GM23338 (cell line): ENCODE results near the gene KCNH8. TPM values are rescaled to one million over a fixed set of nuclear protein-coding genes. Genes with fewer than 3 reads are reported as not detected.

Source experiments
- ATAC-seq: fragments of 200-7000 bp; cut with Tn5 transposase; 3 replicates; pipeline ENCODE4 v1.9.1; 2020
- DNase-seq: peaks from one replicate; pipeline ENCODE4 v3.0.0-alpha.2; 2015; ENCODE audit warnings: low spot score
- H2AFZ ChIP-seq: fragments of 200-600 bp; sonication (generic); 2 replicates; pipeline ENCODE4 v1.8.0; 2016; ENCODE audit warnings: antibody characterized with exemption, mild to moderate bottlenecking, moderate library complexity
- H3F3A ChIP-seq: fragments of 200-600 bp; sonication (generic); replicated peaks from 2 replicates; pipeline ENCODE4 v1.8.0; 2017; ENCODE audit warnings: antibody characterized with exemption, mixed run types, low read depth
- H3K27ac ChIP-seq: fragments of 200-600 bp; sonication (generic); 2 replicates; pipeline ENCODE4 v1.6.1; 2016; ENCODE audit warnings: low read depth
- H3K27me3 ChIP-seq: fragments of 200-600 bp; sonication (generic); 2 replicates; pipeline ENCODE4 v1.8.0; 2016; ENCODE audit warnings: mild to moderate bottlenecking, mixed run types, moderate library complexity; ENCODE audit not compliant: insufficient read depth
- H3K36me3 ChIP-seq: fragments of 200-600 bp; sonication (generic); 2 replicates; pipeline ENCODE4 v1.8.0; 2016; ENCODE audit warnings: mild to moderate bottlenecking; ENCODE audit not compliant: insufficient read depth
- H3K4me1 ChIP-seq: fragments of 200-600 bp; sonication (generic); 2 replicates; pipeline ENCODE4 v1.8.0; 2016; ENCODE audit warnings: mild to moderate bottlenecking, moderate library complexity; ENCODE audit not compliant: insufficient read depth
- H3K4me2 ChIP-seq: fragments of 200-600 bp; sonication (generic); 2 replicates; pipeline ENCODE4 v1.7.1; 2017; ENCODE audit warnings: mixed run types
- H3K4me3 ChIP-seq: fragments of 200-600 bp; sonication (generic); 2 replicates; pipeline ENCODE4 v1.6.1; 2016; ENCODE audit warnings: mixed run types
- H3K79me2 ChIP-seq: fragments of 200-600 bp; sonication (generic); replicated peaks from 2 replicates; pipeline ENCODE4 v1.8.0; 2017; ENCODE audit warnings: mild to moderate bottlenecking; ENCODE audit not compliant: insufficient read depth
- H3K9me2 ChIP-seq: fragments of 200-600 bp; sonication (generic); 2 replicates; pipeline ENCODE4 v1.8.0; 2017; ENCODE audit not compliant: insufficient read depth
- H4K20me1 ChIP-seq: fragments of 200-600 bp; sonication (generic); replicated peaks from 2 replicates; pipeline ENCODE4 v1.8.0; 2017; ENCODE audit warnings: mild to moderate bottlenecking; ENCODE audit not compliant: insufficient read depth
- H3K27ac Mint-ChIP-seq: 2 replicates; pipeline ENCODE4 v1.8.0; 2020; ENCODE audit warnings: inconsistent platforms, mild to moderate bottlenecking, moderate library complexity, mixed read lengths
- H3K27me3 Mint-ChIP-seq: 3 replicates; pipeline ENCODE4 v1.8.0; 2022; ENCODE audit warnings: low read depth, mild to moderate bottlenecking, moderate library complexity, mixed read lengths, inconsistent platforms; ENCODE audit not compliant: insufficient read depth, poor library complexity
- H3K36me3 Mint-ChIP-seq: 3 replicates; pipeline ENCODE4 v1.8.0; 2021; ENCODE audit warnings: low read depth, mild to moderate bottlenecking, inconsistent platforms, moderate library complexity, mixed read lengths
- H3K4me1 Mint-ChIP-seq: 3 replicates; pipeline ENCODE4 v1.8.0; 2020; ENCODE audit warnings: mild to moderate bottlenecking, inconsistent platforms, mixed read lengths
- H3K4me3 Mint-ChIP-seq: 3 replicates; pipeline ENCODE4 v1.8.0; 2021; ENCODE audit warnings: moderate library complexity, mild to moderate bottlenecking, inconsistent platforms, mixed read lengths
- H3K9me3 Mint-ChIP-seq: 3 replicates; pipeline ENCODE4 v1.8.0; 2020; ENCODE audit warnings: moderate library complexity, mild to moderate bottlenecking, inconsistent platforms, mixed read lengths
- CREB1 ChIP-seq: fragments of 250-450 bp; sonication (Bioruptor Pico); IDR thresholded peaks from 2 replicates; pipeline ENCODE4 v1.5.0; 2020; ENCODE audit warnings: low read depth, mild to moderate bottlenecking, moderate library complexity
- JUNB ChIP-seq: IDR thresholded peaks from one replicate; pipeline ENCODE4 v1.6.1; 2016; ENCODE audit warnings: antibody characterized with exemption; ENCODE audit not compliant: unreplicated experiment
- ZNF331 ChIP-seq: fragments of 250-450 bp; sonication (Bioruptor Pico); IDR thresholded peaks from 2 replicates; pipeline ENCODE4 v1.5.0; 2020; ENCODE audit warnings: low read depth, mild to moderate bottlenecking, moderate library complexity
- polyA plus RNA-seq: library from polyadenylated mRNA; unstranded; fragments of >200 nt; fragmentation: Nextera tagmentation; extraction: Ambion mirVana; gene quantifications from 2 replicates; pipeline ENCODE4 v1.2.1, GENCODE V29; 2016
- total RNA-seq: library from RNA; depleted of rRNA; stranded (reverse); fragments of >200 nt; shearing (Covaris generic); gene quantifications from 2 replicates; pipeline ENCODE4 v1.2.3, GENCODE V29; 2014
- TF ChIP-seq, protein P1 (sequence below): fragments of 250-450 bp; sonication (Bioruptor Pico); IDR thresholded peaks from 2 replicates; pipeline ENCODE4 v1.5.0; 2020; ENCODE audit warnings: mild to moderate bottlenecking, moderate library complexity
- TF ChIP-seq, protein P2 (sequence below): IDR thresholded peaks from 2 replicates; pipeline ENCODE4 v1.6.1; 2016; ENCODE audit warnings: antibody characterized with exemption
- TF ChIP-seq, protein P3 (sequence below), 2 experiments: fragments of 200-600 bp in 1 of 2; sonication (generic) in 1 of 2; conservative IDR thresholded peaks; 2 replicates each; pipeline versions ENCODE4 v1.5.1 to v1.6.1; 2016 to 2017; ENCODE audit warnings: antibody characterized with exemption in 2 of 2, low read depth in 2 of 2, mild to moderate bottlenecking in 2 of 2, moderate library complexity in 1 of 2

KCNH8 gene
- total and polyA plus RNA-seq, 2 experiments from 2014 or later = 1.3 to 3.4 TPM

DNA sequence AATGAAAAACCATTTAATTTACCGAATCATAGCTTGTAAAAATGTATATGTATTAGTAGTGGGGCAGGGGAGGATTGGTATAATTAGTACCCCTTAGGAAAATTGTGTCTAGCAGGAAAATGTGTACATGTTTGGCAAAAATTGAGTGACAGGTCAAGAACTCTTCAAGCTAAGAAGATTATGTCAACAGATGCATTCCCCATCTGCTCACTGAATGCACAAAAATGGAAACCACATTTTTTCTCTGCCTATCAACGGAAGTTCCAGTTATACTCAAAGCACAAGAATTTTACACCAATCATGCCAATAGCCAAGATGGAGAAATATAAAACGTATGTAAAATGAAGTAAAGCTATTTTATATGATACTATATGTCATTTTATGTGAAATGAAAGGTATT lies 377.8 kb downstream of the KCNH8 start (continued):
- TF ChIP-seq, protein P1, sequence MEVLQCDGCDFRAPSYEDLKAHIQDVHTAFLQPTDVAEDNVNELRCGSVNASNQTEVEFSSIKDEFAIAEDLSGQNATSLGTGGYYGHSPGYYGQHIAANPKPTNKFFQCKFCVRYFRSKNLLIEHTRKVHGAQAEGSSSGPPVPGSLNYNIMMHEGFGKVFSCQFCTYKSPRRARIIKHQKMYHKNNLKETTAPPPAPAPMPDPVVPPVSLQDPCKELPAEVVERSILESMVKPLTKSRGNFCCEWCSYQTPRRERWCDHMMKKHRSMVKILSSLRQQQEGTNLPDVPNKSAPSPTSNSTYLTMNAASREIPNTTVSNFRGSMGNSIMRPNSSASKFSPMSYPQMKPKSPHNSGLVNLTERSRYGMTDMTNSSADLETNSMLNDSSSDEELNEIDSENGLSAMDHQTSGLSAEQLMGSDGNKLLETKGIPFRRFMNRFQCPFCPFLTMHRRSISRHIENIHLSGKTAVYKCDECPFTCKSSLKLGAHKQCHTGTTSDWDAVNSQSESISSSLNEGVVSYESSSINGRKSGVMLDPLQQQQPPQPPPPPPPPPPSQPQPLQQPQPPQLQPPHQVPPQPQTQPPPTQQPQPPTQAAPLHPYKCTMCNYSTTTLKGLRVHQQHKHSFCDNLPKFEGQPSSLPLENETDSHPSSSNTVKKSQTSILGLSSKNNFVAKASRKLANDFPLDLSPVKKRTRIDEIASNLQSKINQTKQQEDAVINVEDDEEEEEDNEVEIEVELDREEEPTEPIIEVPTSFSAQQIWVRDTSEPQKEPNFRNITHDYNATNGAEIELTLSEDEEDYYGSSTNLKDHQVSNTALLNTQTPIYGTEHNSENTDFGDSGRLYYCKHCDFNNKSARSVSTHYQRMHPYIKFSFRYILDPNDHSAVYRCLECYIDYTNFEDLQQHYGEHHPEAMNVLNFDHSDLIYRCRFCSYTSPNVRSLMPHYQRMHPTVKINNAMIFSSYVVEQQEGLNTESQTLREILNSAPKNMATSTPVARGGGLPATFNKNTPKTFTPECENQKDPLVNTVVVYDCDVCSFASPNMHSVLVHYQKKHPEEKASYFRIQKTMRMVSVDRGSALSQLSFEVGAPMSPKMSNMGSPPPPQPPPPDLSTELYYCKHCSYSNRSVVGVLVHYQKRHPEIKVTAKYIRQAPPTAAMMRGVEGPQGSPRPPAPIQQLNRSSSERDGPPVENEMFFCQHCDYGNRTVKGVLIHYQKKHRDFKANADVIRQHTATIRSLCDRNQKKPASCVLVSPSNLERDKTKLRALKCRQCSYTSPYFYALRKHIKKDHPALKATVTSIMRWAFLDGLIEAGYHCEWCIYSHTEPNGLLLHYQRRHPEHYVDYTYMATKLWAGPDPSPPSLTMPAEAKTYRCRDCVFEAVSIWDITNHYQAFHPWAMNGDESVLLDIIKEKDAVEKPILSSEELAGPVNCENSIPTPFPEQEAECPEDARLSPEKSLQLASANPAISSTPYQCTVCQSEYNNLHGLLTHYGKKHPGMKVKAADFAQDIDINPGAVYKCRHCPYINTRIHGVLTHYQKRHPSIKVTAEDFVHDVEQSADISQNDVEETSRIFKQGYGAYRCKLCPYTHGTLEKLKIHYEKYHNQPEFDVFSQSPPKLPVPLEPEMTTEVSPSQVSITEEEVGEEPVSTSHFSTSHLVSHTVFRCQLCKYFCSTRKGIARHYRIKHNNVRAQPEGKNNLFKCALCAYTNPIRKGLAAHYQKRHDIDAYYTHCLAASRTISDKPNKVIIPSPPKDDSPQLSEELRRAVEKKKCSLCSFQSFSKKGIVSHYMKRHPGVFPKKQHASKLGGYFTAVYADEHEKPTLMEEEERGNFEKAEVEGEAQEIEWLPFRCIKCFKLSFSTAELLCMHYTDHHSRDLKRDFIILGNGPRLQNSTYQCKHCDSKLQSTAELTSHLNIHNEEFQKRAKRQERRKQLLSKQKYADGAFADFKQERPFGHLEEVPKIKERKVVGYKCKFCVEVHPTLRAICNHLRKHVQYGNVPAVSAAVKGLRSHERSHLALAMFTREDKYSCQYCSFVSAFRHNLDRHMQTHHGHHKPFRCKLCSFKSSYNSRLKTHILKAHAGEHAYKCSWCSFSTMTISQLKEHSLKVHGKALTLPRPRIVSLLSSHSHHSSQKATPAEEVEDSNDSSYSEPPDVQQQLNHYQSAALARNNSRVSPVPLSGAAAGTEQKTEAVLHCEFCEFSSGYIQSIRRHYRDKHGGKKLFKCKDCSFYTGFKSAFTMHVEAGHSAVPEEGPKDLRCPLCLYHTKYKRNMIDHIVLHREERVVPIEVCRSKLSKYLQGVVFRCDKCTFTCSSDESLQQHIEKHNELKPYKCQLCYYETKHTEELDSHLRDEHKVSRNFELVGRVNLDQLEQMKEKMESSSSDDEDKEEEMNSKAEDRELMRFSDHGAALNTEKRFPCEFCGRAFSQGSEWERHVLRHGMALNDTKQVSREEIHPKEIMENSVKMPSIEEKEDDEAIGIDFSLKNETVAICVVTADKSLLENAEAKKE (CRISPR knock-in tag) = no peak
- TF ChIP-seq, protein P2, sequence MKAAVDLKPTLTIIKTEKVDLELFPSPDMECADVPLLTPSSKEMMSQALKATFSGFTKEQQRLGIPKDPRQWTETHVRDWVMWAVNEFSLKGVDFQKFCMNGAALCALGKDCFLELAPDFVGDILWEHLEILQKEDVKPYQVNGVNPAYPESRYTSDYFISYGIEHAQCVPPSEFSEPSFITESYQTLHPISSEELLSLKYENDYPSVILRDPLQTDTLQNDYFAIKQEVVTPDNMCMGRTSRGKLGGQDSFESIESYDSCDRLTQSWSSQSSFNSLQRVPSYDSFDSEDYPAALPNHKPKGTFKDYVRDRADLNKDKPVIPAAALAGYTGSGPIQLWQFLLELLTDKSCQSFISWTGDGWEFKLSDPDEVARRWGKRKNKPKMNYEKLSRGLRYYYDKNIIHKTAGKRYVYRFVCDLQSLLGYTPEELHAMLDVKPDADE = no peak
- no peak for TF ChIP-seq JUNB

DNA sequence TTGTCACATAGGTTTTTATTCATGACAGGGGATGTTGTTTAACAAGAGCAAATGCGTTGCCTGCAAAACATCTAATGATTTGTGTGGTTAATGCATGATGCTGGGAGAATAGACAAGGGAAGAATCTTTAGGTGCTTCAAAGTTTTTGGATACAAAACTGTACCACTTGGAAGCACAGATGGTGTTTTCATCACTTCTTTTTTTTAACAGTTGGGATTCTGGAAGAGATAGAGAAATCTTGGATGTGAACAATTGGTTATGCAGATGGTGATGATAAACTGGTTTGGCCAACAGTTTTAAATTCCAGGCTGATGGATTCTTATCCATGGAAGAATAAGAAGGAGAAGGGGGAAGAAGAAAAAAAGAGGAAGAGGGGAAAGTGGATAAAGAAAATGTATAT lies 379.4 kb downstream of the KCNH8 start:
- Histone ChIP-seq H3K9me2 (no peaks in the 10 kb centered on the region), H3K4me1 (no peaks in the 10 kb centered on the region), H4K20me1 (no peaks in the 10 kb centered on the region), H3K27me3 (no peaks in the 10 kb centered on the region), H3F3A (no peaks in the 10 kb centered on the region), H3K79me2 (no peaks in the 10 kb centered on the region), H3K36me3 (no peaks in the 10 kb centered on the region), H3K4me2 (no peak overlapping the region), H3K4me3 (no peak overlapping the region), H2AFZ (no peak overlapping the region), H3K27ac (no peak overlapping the region)
- DNase-seq (no peak), ATAC-seq (no peak)
- Mint-ChIP-seq H3K36me3 (no peaks in the 10 kb centered on the region), H3K4me1 (no peaks in the 10 kb centered on the region), H3K27ac (no peak overlapping the region), H3K4me3 (no peak overlapping the region), H3K9me3 (no peaks in the 10 kb centered on the region), H3K27me3 (no peaks in the 10 kb centered on the region)
- TF ChIP-seq, protein P3, sequence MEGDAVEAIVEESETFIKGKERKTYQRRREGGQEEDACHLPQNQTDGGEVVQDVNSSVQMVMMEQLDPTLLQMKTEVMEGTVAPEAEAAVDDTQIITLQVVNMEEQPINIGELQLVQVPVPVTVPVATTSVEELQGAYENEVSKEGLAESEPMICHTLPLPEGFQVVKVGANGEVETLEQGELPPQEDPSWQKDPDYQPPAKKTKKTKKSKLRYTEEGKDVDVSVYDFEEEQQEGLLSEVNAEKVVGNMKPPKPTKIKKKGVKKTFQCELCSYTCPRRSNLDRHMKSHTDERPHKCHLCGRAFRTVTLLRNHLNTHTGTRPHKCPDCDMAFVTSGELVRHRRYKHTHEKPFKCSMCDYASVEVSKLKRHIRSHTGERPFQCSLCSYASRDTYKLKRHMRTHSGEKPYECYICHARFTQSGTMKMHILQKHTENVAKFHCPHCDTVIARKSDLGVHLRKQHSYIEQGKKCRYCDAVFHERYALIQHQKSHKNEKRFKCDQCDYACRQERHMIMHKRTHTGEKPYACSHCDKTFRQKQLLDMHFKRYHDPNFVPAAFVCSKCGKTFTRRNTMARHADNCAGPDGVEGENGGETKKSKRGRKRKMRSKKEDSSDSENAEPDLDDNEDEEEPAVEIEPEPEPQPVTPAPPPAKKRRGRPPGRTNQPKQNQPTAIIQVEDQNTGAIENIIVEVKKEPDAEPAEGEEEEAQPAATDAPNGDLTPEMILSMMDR (conservative IDR thresholded peaks at IDR 0.05; ENCODE audit: low read depth in 2 of 2) = no peak
- TF ChIP-seq JUNB (no peak), CREB1 (CRISPR knock-in tag) (no peak), ZNF331 (no peak)
- TF ChIP-seq, protein P1 (CRISPR knock-in tag) = no peak
